Fibroblast of villous mesenchyme (primary cell): ENCODE data around the gene SLC47A1. TPM values are rescaled to one million over a fixed set of nuclear protein-coding genes. Genes with fewer than 3 reads are reported as not detected.
A peak's percentile ranks its signal among the peaks of the same experiment; 100 is the strongest.
"Not testable (repeated sequence)": the region's sequence is repeated elsewhere in the genome, so short reads cannot be mapped to it uniquely, and the experiment has no call there.

Experiments used
- DNase-seq: peaks from one replicate; pipeline ENCODE4 v3.0.0-alpha.2; 2010; ENCODE audit warnings: low read depth
- H3K4me3 ChIP-seq: 2 replicates; pipeline ENCODE4 v1.5.1; 2011; ENCODE audit warnings: low read depth, mild to moderate bottlenecking, low read length
- CTCF ChIP-seq: IDR thresholded peaks from 2 replicates; pipeline ENCODE4 v1.5.1; 2012; ENCODE audit warnings: low read depth, mild to moderate bottlenecking, low read length; ENCODE audit not compliant: insufficient read depth
- total RNA-seq: library from RNA; depleted of rRNA; stranded (reverse); fragments of >200 nt; gene quantifications from 2 replicates; pipeline ENCODE4 v1.2.3, GENCODE V29; 2012

Gene SLC47A1
- total RNA-seq, 1 donor: 0.86 TPM

- TF ChIP-seq CTCF: no peak
- no peak overlapping the region for H3K4me3 ChIP-seq
- DNase-seq: no peak
Measured at GRCh38 chr17:19495828-19496528, 37.7 kb upstream of the SLC47A1 start.

- TF ChIP-seq CTCF: no peak
- H3K4me3 ChIP-seq: no peak overlapping the region
- no peak for DNase-seq
Measured at GRCh38 chr17:19497624-19498023, 36.0 kb upstream of the SLC47A1 start.

GRCh38 chr17:19501219-19501618, 32.4 kb upstream of the SLC47A1 start:
- no peak for TF ChIP-seq CTCF
- no peak for DNase-seq
- no peak overlapping the region for H3K4me3 ChIP-seq

- no peak for TF ChIP-seq CTCF
- no peak for DNase-seq
- H3K4me3 ChIP-seq: no peak overlapping the region
Measured at GRCh38 chr17:19502517-19502916, 31.1 kb upstream of the SLC47A1 start.

- not testable (repeated sequence) for H3K4me3 ChIP-seq, DNase-seq
Measured at GRCh38 chr17:19505561-19505960, 28.1 kb upstream of the SLC47A1 start.

- no peak for TF ChIP-seq CTCF
- DNase-seq: peak; percentile 92
- H3K4me3 ChIP-seq: peak overlapping the region; percentile 77
Measured at GRCh38 chr17:19507775-19508576, 25.7 kb upstream of the SLC47A1 start.

GRCh38 chr17:19508577-19508867, 25.1 kb upstream of the SLC47A1 start:
- H3K4me3 ChIP-seq: peak overlapping the region; percentile 77
- no peak for DNase-seq
- TF ChIP-seq CTCF: no peak

- not testable (repeated sequence) for DNase-seq, H3K4me3 ChIP-seq
Measured at GRCh38 chr17:19509281-19509852, 24.3 kb upstream of the SLC47A1 start.
